Mesodermal cell (in vitro differentiated cells): ENCODE measurements around the gene RIBC2.
"Not testable (repeated sequence)": the region's sequence is repeated elsewhere in the genome, so short reads cannot be mapped to it uniquely, and the experiment has no call there.

Experiments
- H3K27ac ChIP-seq: 2 replicates; pipeline ENCODE4 v1.7.0; 2013; ENCODE audit warnings: mild to moderate bottlenecking, low read depth, low read length, moderate library complexity; ENCODE audit not compliant: severe bottlenecking
- H3K36me3 ChIP-seq: 2 replicates; pipeline ENCODE4 v1.7.1; 2013; ENCODE audit warnings: mild to moderate bottlenecking, low read length, moderate library complexity; ENCODE audit not compliant: control insufficient read depth, insufficient read depth
- H3K4me1 ChIP-seq: one replicate; pipeline ENCODE4 v1.7.1; 2013; ENCODE audit warnings: mild to moderate bottlenecking, low read length; ENCODE audit not compliant: insufficient read depth, control insufficient read depth, poor library complexity, severe bottlenecking
- H3K4me3 ChIP-seq: 2 replicates; pipeline ENCODE4 v1.7.0; 2013; ENCODE audit warnings: low read length, control low read depth, mild to moderate bottlenecking; ENCODE audit not compliant: insufficient read depth, poor library complexity, severe bottlenecking; ENCODE audit errors: extremely low read depth
- H3K9me3 ChIP-seq: 2 replicates; pipeline ENCODE4 v1.7.1; 2013; ENCODE audit warnings: mild to moderate bottlenecking, low read length, moderate library complexity; ENCODE audit not compliant: control insufficient read depth
- WGBS, 2 experiments: methylation state at CpG; one replicate each; pipeline ENCODE4 v1.1.5; 2013; ENCODE audit warnings: missing lambda C conversion rate in 2 of 2; ENCODE audit not compliant: insufficient coverage in 2 of 2; 5-methylcytosine and 5-hydroxymethylcytosine counted together

The RIBC2 gene

DNA sequence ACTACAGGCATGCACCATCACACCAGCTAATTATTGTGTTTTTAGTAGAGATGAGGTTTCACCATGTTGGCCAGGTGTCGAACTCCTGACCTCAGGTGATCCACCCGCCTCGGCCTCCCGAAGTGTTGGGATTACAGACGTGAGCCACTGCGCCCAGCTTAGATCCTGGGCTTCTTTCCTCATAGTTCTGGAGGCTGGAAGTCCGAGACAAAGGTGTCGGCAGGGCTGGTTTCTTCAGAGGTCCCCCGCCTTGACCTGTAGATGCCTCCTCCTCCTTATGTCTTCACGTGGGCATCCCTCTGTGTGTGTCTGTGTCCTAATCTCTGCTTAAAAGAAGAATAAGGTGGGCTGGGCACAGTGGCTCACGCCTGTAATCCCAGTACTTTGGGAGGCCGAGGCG lies 45.0 kb downstream of the RIBC2 start:
- Histone ChIP-seq H3K4me3 (no peak overlapping the region), H3K4me1 (no peaks in the 10 kb centered on the region), H3K9me3 (no peaks in the 10 kb centered on the region), H3K27ac (no peak overlapping the region), H3K36me3 (no peaks in the 10 kb centered on the region)
- WGBS, 2 experiments: 94 to 99% methylated on average over 8 to 12 of the region's 13 CpGs

- no peak overlapping the region for H3K27ac ChIP-seq
- no peaks in the 10 kb centered on the region for H3K36me3 ChIP-seq
- no peaks in the 10 kb centered on the region for H3K9me3 ChIP-seq
- 93 to 96% methylated on average over 8 of the region's 8 CpGs for WGBS, 2 experiments
- H3K4me3 ChIP-seq: no peak overlapping the region
- no peaks in the 10 kb centered on the region for H3K4me1 ChIP-seq
Measured at GRCh38 chr22:45459235-45459634, 45.7 kb downstream of the RIBC2 start.

- no peak overlapping the region for H3K27ac ChIP-seq
- 81 to 87% methylated on average over 10 to 11 of the region's 14 CpGs for WGBS, 2 experiments
- no peaks in the 10 kb centered on the region for H3K4me1 ChIP-seq
- no peaks in the 10 kb centered on the region for H3K36me3 ChIP-seq
- no peak overlapping the region for H3K4me3 ChIP-seq
- H3K9me3 ChIP-seq: no peaks in the 10 kb centered on the region
Measured at GRCh38 chr22:45460288-45461109, 47.0 kb downstream of the RIBC2 start.

DNA sequence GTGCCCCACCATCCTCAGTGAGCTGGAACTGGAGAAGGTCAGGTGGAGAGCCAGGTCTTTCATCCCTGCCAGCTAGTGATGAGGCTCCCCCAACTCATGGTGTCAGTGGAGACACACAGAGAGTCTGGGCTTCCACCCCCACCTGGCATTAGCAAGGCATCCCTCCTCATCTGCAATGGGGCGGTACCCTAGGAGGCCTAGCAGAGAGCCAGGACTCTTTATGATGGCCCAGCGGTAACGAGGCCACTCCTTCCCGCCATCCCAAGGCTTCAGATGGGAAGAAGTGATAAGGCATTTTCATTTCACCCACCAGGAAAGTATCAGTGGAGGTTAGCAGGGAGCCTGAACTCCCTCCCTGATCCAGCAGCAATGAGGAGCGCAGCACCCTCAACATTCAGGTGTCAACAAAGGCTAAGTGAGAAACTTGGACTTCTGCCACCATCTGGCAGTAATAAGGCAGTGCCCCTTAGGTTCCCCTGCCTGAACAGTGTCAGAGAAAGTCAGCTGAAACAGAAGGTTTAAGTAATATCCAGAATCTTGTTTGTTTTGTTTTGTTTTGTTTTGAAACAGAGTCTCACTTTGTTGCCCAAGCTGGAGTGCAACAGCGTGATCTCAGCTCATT lies 48.7 kb downstream of the RIBC2 start:
- no peaks in the 10 kb centered on the region for H3K4me1 ChIP-seq
- 86 to 91% methylated on average over 2 of the region's 6 CpGs for WGBS, 2 experiments
- no peaks in the 10 kb centered on the region for H3K36me3 ChIP-seq
- H3K4me3 ChIP-seq: no peak overlapping the region
- H3K9me3 ChIP-seq: no peaks in the 10 kb centered on the region
- no peak overlapping the region for H3K27ac ChIP-seq

- H3K9me3 ChIP-seq, H3K36me3 ChIP-seq, H3K4me1 ChIP-seq, H3K27ac ChIP-seq, H3K4me3 ChIP-seq: not testable (repeated sequence)
- WGBS, 2 experiments: 94% methylated on average over 2 to 3 of the region's 3 CpGs
Measured at GRCh38 chr22:45463691-45464090, 50.2 kb downstream of the RIBC2 start.

GRCh38 chr22:45465633-45466032 lies 52.1 kb downstream of the RIBC2 start:
- Histone ChIP-seq H3K4me3 (no peak overlapping the region), H3K27ac (no peak overlapping the region), H3K36me3 (no peaks in the 10 kb centered on the region), H3K4me1 (peaks cover 14% of the 10 kb centered on the region), H3K9me3 (peaks cover 8% of the 10 kb centered on the region)
- 92 to 93% methylated on average over 3 of the region's 3 CpGs for WGBS, 2 experiments

GRCh38 chr22:45468872-45469271 lies 55.4 kb downstream of the RIBC2 start:
- 91 to 93% methylated on average over 5 to 6 of the region's 7 CpGs for WGBS, 2 experiments
- no peaks in the 10 kb centered on the region for H3K36me3 ChIP-seq
- no peak overlapping the region for H3K27ac ChIP-seq
- H3K4me3 ChIP-seq: no peak overlapping the region
- H3K4me1 ChIP-seq: peaks cover 20% of the 10 kb centered on the region
- H3K9me3 ChIP-seq: peaks cover 8% of the 10 kb centered on the region

DNA sequence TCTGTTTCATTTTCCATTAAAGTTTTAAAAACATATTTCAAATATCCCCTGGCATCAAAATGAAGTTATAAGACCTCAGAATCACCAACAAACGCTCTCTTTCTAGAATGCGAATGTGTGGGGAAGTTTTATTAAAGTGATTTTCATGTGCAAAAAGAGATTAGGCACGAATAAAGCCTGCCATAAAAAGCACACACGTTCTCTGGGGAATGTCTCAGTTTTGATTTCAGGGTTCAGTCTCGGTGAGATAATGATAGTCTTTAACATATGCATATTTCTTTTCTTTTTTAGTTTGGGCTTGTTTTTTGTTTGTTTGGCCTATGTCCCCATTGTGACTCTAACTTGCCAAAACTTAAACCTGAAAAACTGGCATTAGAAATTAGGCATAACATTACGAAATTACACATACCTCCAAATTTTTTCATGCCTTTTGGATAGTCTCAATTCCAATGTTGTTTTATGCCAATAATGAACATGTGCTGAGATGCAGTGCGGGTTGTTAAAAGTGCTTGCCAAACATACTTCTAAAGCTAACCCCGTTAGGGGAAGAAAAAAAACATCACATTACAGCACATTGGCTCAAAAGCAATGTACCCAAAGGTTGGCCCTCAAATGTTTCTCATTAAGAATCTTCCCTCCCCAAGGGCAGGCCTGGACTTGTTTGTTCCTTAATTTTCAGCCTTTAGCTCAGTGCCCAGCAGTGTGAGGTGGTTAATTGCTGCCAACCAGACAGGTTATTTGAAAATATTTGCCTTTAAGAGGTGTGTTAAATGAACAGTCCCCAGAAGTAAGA lies 56.0 kb downstream of the RIBC2 start:
- peaks cover 8% of the 10 kb centered on the region for H3K9me3 ChIP-seq
- WGBS, 2 experiments: 76% methylated on average over 3 of the region's 8 CpGs; no CpG with 5 or more reads in 1 of the 2 experiments
- peaks cover 22% of the 10 kb centered on the region for H3K4me1 ChIP-seq
- H3K27ac ChIP-seq: no peak overlapping the region
- no peak overlapping the region for H3K4me3 ChIP-seq
- no peaks in the 10 kb centered on the region for H3K36me3 ChIP-seq

GRCh38 chr22:45470871-45471270 lies 57.4 kb downstream of the RIBC2 start:
- no peak overlapping the region for H3K4me3 ChIP-seq
- 76 to 83% methylated on average over 6 of the region's 11 CpGs for WGBS, 2 experiments
- peaks cover 8% of the 10 kb centered on the region for H3K9me3 ChIP-seq
- H3K36me3 ChIP-seq: no peaks in the 10 kb centered on the region
- H3K4me1 ChIP-seq: peaks cover 22% of the 10 kb centered on the region
- H3K27ac ChIP-seq: no peak overlapping the region

- no peak overlapping the region for H3K27ac ChIP-seq
- no peak overlapping the region for H3K4me3 ChIP-seq
- WGBS, 2 experiments: 90% methylated on average over 3 of the region's 3 CpGs; no CpG with 5 or more reads in 1 of the 2 experiments
- peaks cover 22% of the 10 kb centered on the region for H3K4me1 ChIP-seq
- no peaks in the 10 kb centered on the region for H3K36me3 ChIP-seq
- peaks cover 6% of the 10 kb centered on the region for H3K9me3 ChIP-seq
Measured at GRCh38 chr22:45472426-45472825, 58.9 kb downstream of the RIBC2 start.
